CD4-positive, alpha-beta memory T cell (primary cell): ENCODE results near the gene FGF1. TPM values are rescaled to one million over a fixed set of nuclear protein-coding genes. Genes with fewer than 3 reads are reported as not detected.
A peak's percentile ranks its signal among the peaks of the same experiment; 100 is the strongest.

Source experiments
- CTCF ChIA-PET: fragments of 350-600 bp; sonication (Branson Sonifier 250); formaldehyde crosslinking; loops from one replicate; lab custom pipeline; 2021; ENCODE audit warnings: inconsistent platforms; ENCODE audit not compliant: partially characterized antibody; lab: Charles Lee
- POLR2A ChIA-PET: fragments of 350-600 bp; sonication (Branson Sonifier 250); formaldehyde crosslinking; loops from one replicate; lab custom pipeline; 2021; ENCODE audit not compliant: partially characterized antibody; lab: Charles Lee
- DNase-seq, 5 donors: peaks; one replicate each; pipeline versions ENCODE4 v3.0.0 to v3.0.0-alpha.2; 2020 to 2022; ENCODE audit warnings: mixed read lengths in 1 of 5
- H3K27ac ChIP-seq: one replicate; pipeline ENCODE4 v1.7.0; 2013; ENCODE audit warnings: low read depth, low read length
- H3K27me3 ChIP-seq: 2 replicates; pipeline ENCODE4 v1.7.0; 2013; ENCODE audit warnings: mild to moderate bottlenecking, low read length, moderate library complexity; ENCODE audit not compliant: insufficient read depth
- H3K36me3 ChIP-seq: 2 replicates; pipeline ENCODE4 v1.7.0; 2013; ENCODE audit warnings: mild to moderate bottlenecking, low read length, moderate library complexity; ENCODE audit not compliant: insufficient read depth
- H3K4me1 ChIP-seq: 2 replicates; pipeline ENCODE4 v1.7.0; 2013; ENCODE audit warnings: mild to moderate bottlenecking, low read length, moderate library complexity; ENCODE audit not compliant: insufficient read depth
- H3K4me3 ChIP-seq, 2 donors: one replicate each; pipeline ENCODE4 v1.7.0; 2013; ENCODE audit warnings: low read length in 2 of 2, mild to moderate bottlenecking in 1 of 2
- H3K9me3 ChIP-seq, 2 donors: one replicate each; pipeline ENCODE4 v1.7.0; 2013; ENCODE audit warnings: low read length in 2 of 2, control low read depth in 1 of 2; ENCODE audit not compliant: control insufficient read depth in 1 of 2
- H3K27ac Mint-ChIP-seq, 7 donors: one replicate each; pipeline ENCODE4 v1.8.0; 2020 to 2021; ENCODE audit warnings: mixed read lengths in 7 of 7, mild to moderate bottlenecking in 6 of 7, inconsistent platforms in 3 of 7, moderate library complexity in 3 of 7
- H3K27me3 Mint-ChIP-seq, 2 donors: one replicate each; pipeline ENCODE4 v1.8.0; 2020 to 2021; ENCODE audit warnings: mixed read lengths in 2 of 2
- H3K36me3 Mint-ChIP-seq, 2 donors: one replicate each; pipeline ENCODE4 v1.8.0; 2020 to 2021; ENCODE audit warnings: mixed read lengths in 2 of 2, inconsistent platforms in 1 of 2, mild to moderate bottlenecking in 1 of 2
- H3K4me1 Mint-ChIP-seq, 4 donors: one replicate each; pipeline ENCODE4 v1.8.0; 2020 to 2021; ENCODE audit warnings: mixed read lengths in 4 of 4, mild to moderate bottlenecking in 1 of 4
- H3K4me3 Mint-ChIP-seq, 8 donors: one replicate each; pipeline ENCODE4 v1.8.0; 2020 to 2021; ENCODE audit warnings: mixed read lengths in 8 of 8, mild to moderate bottlenecking in 7 of 8, moderate library complexity in 6 of 8, inconsistent platforms in 3 of 8
- H3K9me3 Mint-ChIP-seq, 8 donors: one replicate each; pipeline ENCODE4 v1.8.0; 2020 to 2021; ENCODE audit warnings: mixed read lengths in 8 of 8, mild to moderate bottlenecking in 5 of 8, inconsistent platforms in 3 of 8, moderate library complexity in 1 of 8
- intact Hi-C: fragments of 100-400 bp; cut with micrococcal nuclease; formaldehyde crosslinking; loops from one replicate; pipeline ENCODE4 v1.15.1; 2023
- polyA plus RNA-seq, 2 donors: library from polyadenylated mRNA; unstranded; fragments of 300-500 nt; fragmentation: Illumina TruSeq; gene quantifications; one replicate each; pipeline ENCODE4 v1.2.3, GENCODE V29; 2021
- total RNA-seq, 2 experiments: library from RNA; stranded (reverse); gene quantifications; one replicate each; pipeline ENCODE4 v1.2.3, GENCODE V29; 2021

Gene FGF1
- total and polyA plus RNA-seq, 4 experiments from 2014 or later: not detected

GRCh38 chr5:142713121-142713706, 27.3 kb upstream of the FGF1 start:
- Histone ChIP-seq H3K9me3 (no peaks in the 10 kb centered on the region), H3K27ac (peak overlapping the region; percentile 23)
- H3K27ac Mint-ChIP-seq: peak overlapping the region in 3 of 7 donors; percentile 22 to 72 (median 23)

GRCh38 chr5:142703153-142703552, 17.3 kb upstream of the FGF1 start:
- intact Hi-C loops: no loop called here
- ChIA-PET POLR2A (no interaction called here), CTCF (interaction anchor here (0.7 to 9.0 kb wide), 6 partner anchors 11 to 557 kb away, joined by 3 to 71 read pairs (median 4); no protein-coding TSS in a partner anchor)
- Histone ChIP-seq H3K27ac (no peak overlapping the region), H3K9me3 (no peaks in the 10 kb centered on the region), H3K4me1 (no peaks in the 10 kb centered on the region), H3K36me3 (no peaks in the 10 kb centered on the region), H3K4me3 (no peak overlapping the region), H3K27me3 (no peaks in the 10 kb centered on the region)
- Mint-ChIP-seq H3K27ac (peak overlapping the region in 1 of 7 donors; percentile 19), H3K27me3 (peaks cover 2 to 7% of the 10 kb centered on the region in 2 donors), H3K4me1 (no peaks in the 10 kb centered on the region), H3K36me3 (no peaks in the 10 kb centered on the region), H3K4me3 (no peak overlapping the region), H3K9me3 (peaks cover 0 to 1% (median 0%) of the 10 kb centered on the region in 8 donors)
- no peak for DNase-seq

More at GRCh38 chr5:142713121-142713706, 27.3 kb upstream of the FGF1 start:
- peaks cover 0 to 3% of the 10 kb centered on the region in 2 donors for H3K27me3 Mint-ChIP-seq
- Histone ChIP-seq H3K4me1 (peaks cover 11% of the 10 kb centered on the region), H3K36me3 (no peaks in the 10 kb centered on the region), H3K4me3 (peak overlapping the region; percentile 39 to 51), H3K27me3 (no peaks in the 10 kb centered on the region)
- H3K4me1 Mint-ChIP-seq: peaks cover 7 to 18% (median 10%) of the 10 kb centered on the region in 4 donors
- no peaks in the 10 kb centered on the region for H3K36me3 Mint-ChIP-seq
- intact Hi-C loops: loop anchor here (1.0 to 10.0 kb wide), 9 partner anchors 36 to 1479 kb away; partner anchors contain the start of gene ARHGAP26
- peak overlapping the region; percentile 59 to 78 (median 74) for H3K4me3 Mint-ChIP-seq
- CTCF ChIA-PET: interaction anchor here (0.6 to 12.4 kb wide), 80 partner anchors 10 to 1479 kb away, joined by 3 to 252 read pairs (median 4); partner anchors contain the start of genes ARHGAP26 and FGF1
- H3K9me3 Mint-ChIP-seq: peaks cover 0 to 4% (median 2%) of the 10 kb centered on the region in 8 donors
- DNase-seq: peak; percentile 79 to 90 (median 86)
- POLR2A ChIA-PET: interaction anchor here (0.7 to 1.7 kb wide), 5 partner anchors 32 to 176 kb away, joined by 3 to 5 read pairs (median 3); no protein-coding TSS in a partner anchor

- Histone ChIP-seq H3K4me1 (no peaks in the 10 kb centered on the region), H3K27ac (no peak overlapping the region), H3K4me3 (no peak overlapping the region), H3K9me3 (no peaks in the 10 kb centered on the region), H3K36me3 (no peaks in the 10 kb centered on the region), H3K27me3 (no peaks in the 10 kb centered on the region)
- H3K27ac Mint-ChIP-seq: no peak overlapping the region
- ChIA-PET POLR2A (no interaction called here), CTCF (interaction anchor here (1.5 to 9.0 kb wide), 3 partner anchors 13 to 47 kb away, joined by 4 to 71 read pairs (median 61); no protein-coding TSS in a partner anchor)
- H3K4me1 Mint-ChIP-seq: peaks cover 0 to 2% (median under 1%) of the 10 kb centered on the region in 4 donors
- H3K36me3 Mint-ChIP-seq: no peaks in the 10 kb centered on the region
- intact Hi-C loops: no loop called here
- no peak for DNase-seq
- H3K9me3 Mint-ChIP-seq: peaks cover 0 to 1% (median 0%) of the 10 kb centered on the region in 8 donors
- no peak overlapping the region for H3K4me3 Mint-ChIP-seq
- H3K27me3 Mint-ChIP-seq: peaks cover 2% of the 10 kb centered on the region in 2 donors
Measured at GRCh38 chr5:142701673-142702311, 15.9 kb upstream of the FGF1 start.

- intact Hi-C loops: no loop called here
- peaks cover 2% of the 10 kb centered on the region in 2 donors for H3K27me3 Mint-ChIP-seq
- DNase-seq: no peak
- Histone ChIP-seq H3K27ac (no peak overlapping the region), H3K27me3 (no peaks in the 10 kb centered on the region), H3K9me3 (no peaks in the 10 kb centered on the region), H3K36me3 (no peaks in the 10 kb centered on the region), H3K4me3 (no peak overlapping the region), H3K4me1 (no peaks in the 10 kb centered on the region)
- H3K4me3 Mint-ChIP-seq: no peak overlapping the region
- ChIA-PET CTCF (interaction anchor here (0.6 to 9.0 kb wide), 4 partner anchors 14 to 552 kb away, joined by 3 to 71 read pairs (median 32); no protein-coding TSS in a partner anchor), POLR2A (no interaction called here)
- no peak overlapping the region for H3K27ac Mint-ChIP-seq
- no peaks in the 10 kb centered on the region for H3K36me3 Mint-ChIP-seq
- H3K9me3 Mint-ChIP-seq: no peaks in the 10 kb centered on the region
- H3K4me1 Mint-ChIP-seq: peaks cover 0 to 2% (median under 1%) of the 10 kb centered on the region in 4 donors
Measured at GRCh38 chr5:142700566-142700965, 14.7 kb upstream of the FGF1 start.

- peak; percentile 68 to 73 (median 72) for DNase-seq
- H3K4me1 Mint-ChIP-seq: peaks cover 0 to 2% (median under 1%) of the 10 kb centered on the region in 4 donors
- H3K9me3 Mint-ChIP-seq: no peaks in the 10 kb centered on the region
- H3K27me3 Mint-ChIP-seq: peaks cover 2% of the 10 kb centered on the region in 2 donors
- CTCF ChIA-PET: interaction anchor here (0.6 to 9.0 kb wide), 23 partner anchors 8 to 709 kb away, joined by 3 to 71 read pairs (median 3); no protein-coding TSS in a partner anchor
- no peaks in the 10 kb centered on the region for H3K4me1 ChIP-seq
- H3K36me3 ChIP-seq: no peaks in the 10 kb centered on the region
- H3K36me3 Mint-ChIP-seq: no peaks in the 10 kb centered on the region
- intact Hi-C loops: loop anchor here (1.0 to 5.0 kb wide), 6 partner anchors 44 to 1007 kb away; partner anchors contain the start of gene GNPDA1
- H3K27ac Mint-ChIP-seq: no peak overlapping the region
- no peak overlapping the region for H3K4me3 ChIP-seq
- H3K27ac ChIP-seq: no peak overlapping the region
- POLR2A ChIA-PET: interaction anchor here (0.9 kb wide), 1 partner anchor 9 kb away, joined by 3 read pairs; no protein-coding TSS in a partner anchor
- H3K9me3 ChIP-seq: no peaks in the 10 kb centered on the region
- no peak overlapping the region for H3K4me3 Mint-ChIP-seq
- H3K27me3 ChIP-seq: no peaks in the 10 kb centered on the region
Measured at GRCh38 chr5:142699184-142699720, 13.4 kb upstream of the FGF1 start.

GRCh38 chr5:142698447-142699183, 12.7 kb upstream of the FGF1 start:
- H3K27me3 ChIP-seq: no peaks in the 10 kb centered on the region
- H3K27ac ChIP-seq: no peak overlapping the region
- no peak overlapping the region for H3K4me3 Mint-ChIP-seq
- no peaks in the 10 kb centered on the region for H3K9me3 ChIP-seq
- H3K4me1 Mint-ChIP-seq: peaks cover 0 to 2% (median under 1%) of the 10 kb centered on the region in 4 donors
- ChIA-PET CTCF (interaction anchor here (0.6 to 8.3 kb wide), 23 partner anchors 8 to 708 kb away, joined by 3 to 61 read pairs (median 4); no protein-coding TSS in a partner anchor), POLR2A (interaction anchor here (0.9 kb wide), 1 partner anchor 10 kb away, joined by 3 read pairs; no protein-coding TSS in a partner anchor)
- no peak overlapping the region for H3K4me3 ChIP-seq
- no peak overlapping the region for H3K27ac Mint-ChIP-seq
- peaks cover 2% of the 10 kb centered on the region in 2 donors for H3K27me3 Mint-ChIP-seq
- DNase-seq: no peak
- intact Hi-C loops: loop anchor here (1.0 to 5.0 kb wide), 6 partner anchors 43 to 1006 kb away; partner anchors contain the start of gene GNPDA1
- H3K36me3 ChIP-seq: no peaks in the 10 kb centered on the region
- H3K36me3 Mint-ChIP-seq: no peaks in the 10 kb centered on the region
- H3K4me1 ChIP-seq: no peaks in the 10 kb centered on the region
- H3K9me3 Mint-ChIP-seq: no peaks in the 10 kb centered on the region
